22Rv1 (cell line): ENCODE results near the gene ACE2.

Experiments used
- CTCF ChIP-seq: fragments of 450-650 bp; IDR thresholded peaks from 2 replicates; pipeline ENCODE4 v1.5.1; 2017; ENCODE audit warnings: mild to moderate bottlenecking
- ZFX ChIP-seq: fragments of 450-650 bp; IDR thresholded peaks from 2 replicates; pipeline ENCODE4 v1.6.1; 2017; ENCODE audit warnings: antibody characterized with exemption, borderline replicate concordance

GRCh38 chrX:15560924-15561323 is 39.8 kb downstream of the ACE2 start:
- TF ChIP-seq CTCF: no peak
- TF ChIP-seq ZFX: no peak
